RKO (cell line): ENCODE measurements around the gene C11orf86.
A peak's percentile ranks its signal among the peaks of the same experiment; 100 is the strongest.
"Not testable (repeated sequence)": the region's sequence is repeated elsewhere in the genome, so short reads cannot be mapped to it uniquely, and the experiment has no call there.

ENCODE experiments used
- DNase-seq: peaks from one replicate; pipeline ENCODE4 v3.0.0-alpha.2; 2016; ENCODE audit warnings: low spot score

C11orf86 gene

DNA sequence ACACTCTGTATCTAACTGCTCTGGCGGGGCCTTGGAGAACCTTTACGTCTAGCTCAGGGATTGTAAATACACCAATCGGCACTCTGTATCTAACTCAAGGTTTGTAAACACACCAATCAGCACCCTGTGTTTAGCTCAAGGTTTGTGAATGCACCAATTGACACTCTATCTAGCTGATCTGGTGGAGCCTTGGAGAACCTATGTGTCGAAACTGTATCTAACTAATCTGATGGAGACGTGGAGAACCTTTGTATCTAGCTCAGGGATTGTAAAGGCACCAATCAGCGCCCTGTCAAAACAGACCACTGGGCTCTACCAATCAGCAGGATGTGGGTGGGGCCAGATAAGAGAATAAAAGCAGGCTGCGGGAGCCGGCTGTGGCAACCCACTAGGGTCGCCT, 14.3 kb downstream of the C11orf86 start:
- DNase-seq: not testable (repeated sequence)

DNA sequence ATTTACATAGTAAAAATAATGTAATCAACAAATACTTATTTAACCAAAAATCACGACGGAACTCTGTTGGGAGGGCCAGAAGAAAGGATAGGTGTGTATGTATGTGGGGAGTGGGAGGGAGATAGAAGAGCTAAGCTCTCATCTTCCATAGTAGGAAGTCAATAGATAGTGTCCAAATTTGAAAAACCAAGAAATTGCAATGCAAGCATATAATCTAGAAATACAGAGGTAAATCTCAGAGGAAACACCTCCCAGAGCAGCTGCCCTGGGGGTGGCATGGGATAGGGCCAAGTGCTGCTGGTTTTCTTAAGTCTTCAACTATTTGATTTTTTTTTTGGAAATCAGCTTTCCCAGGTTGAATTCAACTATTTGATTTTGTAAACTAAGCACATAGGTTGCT, 16.9 kb downstream of the C11orf86 start:
- DNase-seq: no peak

DNA sequence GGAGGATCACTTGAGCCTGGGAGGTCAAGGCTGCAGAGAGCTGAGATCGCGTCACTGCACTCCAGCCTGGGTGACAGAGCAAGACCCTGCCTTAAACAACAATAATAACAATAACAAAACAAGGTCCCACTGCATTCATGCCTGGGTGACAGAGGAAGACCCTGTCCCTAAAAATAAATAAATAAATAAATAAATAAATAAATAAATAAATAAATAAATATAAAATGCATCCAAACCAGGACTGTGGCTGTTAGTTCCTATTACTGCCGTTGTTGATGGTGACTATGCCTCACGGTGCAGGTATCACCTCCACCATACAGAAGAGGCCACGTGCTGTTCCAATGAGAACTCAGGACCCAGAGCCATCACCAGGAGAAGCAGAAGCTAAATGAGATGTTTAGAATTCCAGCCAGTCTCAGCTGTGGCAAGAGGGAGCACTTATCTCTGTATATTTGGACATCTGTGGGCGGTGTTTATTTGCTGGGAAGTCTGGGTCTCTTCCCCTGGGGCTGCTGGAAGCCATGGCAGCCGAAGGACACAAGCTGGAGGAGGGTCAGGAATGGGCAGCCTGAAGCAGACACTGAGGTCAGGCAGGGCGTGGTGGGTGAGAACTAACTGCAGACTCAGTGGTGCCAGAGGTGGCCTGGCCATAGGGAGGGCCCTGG, 21.6 kb downstream of the C11orf86 start:
- DNase-seq: no peak

DNA sequence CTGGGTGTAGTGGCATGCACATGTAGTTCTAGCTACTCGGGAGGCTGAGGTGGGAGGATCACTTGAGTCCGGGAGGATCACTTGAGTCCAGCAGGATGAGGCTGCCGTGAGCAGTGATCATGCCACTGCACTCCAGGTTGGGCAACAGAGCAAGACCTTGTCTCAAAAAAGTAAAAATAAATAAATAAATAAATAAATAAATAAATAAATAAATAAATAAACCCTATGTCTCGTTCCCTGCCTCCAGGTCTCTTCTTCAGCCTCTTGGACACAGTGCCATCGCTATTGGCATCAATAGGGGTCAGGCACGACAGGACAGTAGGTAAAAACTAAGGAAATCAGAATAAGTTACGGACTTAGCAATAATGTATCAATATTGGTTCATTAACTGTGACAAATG, 24.5 kb downstream of the C11orf86 start:
- DNase-seq: no peak

DNA sequence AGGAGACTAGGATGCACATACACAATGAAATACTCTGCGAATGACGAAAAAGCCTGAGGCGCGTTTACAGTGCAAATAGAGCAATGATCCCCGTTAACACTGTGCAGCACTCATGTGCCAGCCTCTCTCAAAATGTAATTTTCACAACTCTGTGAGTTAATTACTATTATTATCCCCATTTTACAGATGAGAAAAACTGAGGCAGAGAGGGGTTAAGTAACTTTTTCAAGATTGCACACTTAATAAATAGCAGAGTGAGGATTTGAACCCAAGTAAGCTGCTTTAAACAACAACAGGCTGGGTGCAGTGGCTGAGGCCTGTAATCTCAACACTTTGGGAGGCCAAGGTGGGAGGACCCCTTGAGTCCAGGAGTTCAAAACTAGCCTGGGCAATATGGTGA, 26.2 kb downstream of the C11orf86 start:
- no peak for DNase-seq

DNA sequence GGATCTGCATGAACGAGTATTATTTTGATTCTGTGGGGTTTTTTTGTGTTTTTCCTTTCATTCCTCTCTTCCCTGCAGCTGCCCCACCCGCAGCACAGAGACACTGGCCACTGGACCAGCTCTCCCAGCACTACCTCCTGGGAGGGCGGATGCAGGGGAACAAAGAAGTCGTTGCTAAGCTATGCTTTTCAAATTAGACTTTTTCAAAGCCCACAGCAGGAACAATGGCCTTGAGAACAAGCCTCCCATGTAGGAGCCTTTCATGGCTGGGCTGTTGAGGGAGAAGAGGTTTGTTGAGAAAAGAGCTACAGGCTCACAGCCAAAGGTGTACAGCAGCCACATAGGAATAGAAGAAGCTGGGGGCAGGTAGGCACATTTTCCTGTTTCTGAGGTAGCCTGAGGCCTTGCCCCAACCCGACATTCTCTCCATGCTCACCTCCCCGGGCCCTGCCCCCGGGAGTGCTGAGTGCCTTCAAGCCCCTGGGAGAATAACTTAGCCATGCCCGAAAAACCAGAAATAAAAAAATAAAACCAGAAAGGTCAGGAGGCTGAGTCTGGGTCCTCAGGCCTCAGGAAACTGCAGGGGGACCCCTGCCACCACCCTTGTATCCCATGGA, 27.3 kb downstream of the C11orf86 start:
- no peak for DNase-seq

DNA sequence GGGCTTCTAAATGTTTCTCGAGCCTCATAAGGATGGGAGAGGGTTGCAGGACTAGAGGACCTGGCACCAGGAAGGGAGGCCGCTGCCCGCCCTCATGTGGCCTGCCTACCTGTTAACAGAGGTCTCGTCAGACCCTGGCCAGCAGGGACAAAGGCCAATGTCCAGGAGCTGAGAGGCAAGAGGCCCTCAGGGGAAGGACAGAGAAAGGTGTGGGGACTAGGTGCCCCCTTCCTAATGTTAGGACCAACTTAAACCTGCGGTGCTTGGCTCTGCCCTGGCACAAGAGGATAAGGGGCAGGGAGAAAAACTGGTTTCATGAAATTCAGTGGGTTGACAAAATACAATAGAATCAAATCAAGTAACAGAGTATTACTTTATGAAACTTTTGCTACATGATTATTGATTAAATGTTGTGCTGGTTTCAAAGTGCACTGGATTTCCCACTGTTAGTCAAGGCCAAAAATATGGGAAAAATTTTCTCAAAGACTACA, 27.9 kb downstream of the C11orf86 start:
- no peak for DNase-seq

DNA sequence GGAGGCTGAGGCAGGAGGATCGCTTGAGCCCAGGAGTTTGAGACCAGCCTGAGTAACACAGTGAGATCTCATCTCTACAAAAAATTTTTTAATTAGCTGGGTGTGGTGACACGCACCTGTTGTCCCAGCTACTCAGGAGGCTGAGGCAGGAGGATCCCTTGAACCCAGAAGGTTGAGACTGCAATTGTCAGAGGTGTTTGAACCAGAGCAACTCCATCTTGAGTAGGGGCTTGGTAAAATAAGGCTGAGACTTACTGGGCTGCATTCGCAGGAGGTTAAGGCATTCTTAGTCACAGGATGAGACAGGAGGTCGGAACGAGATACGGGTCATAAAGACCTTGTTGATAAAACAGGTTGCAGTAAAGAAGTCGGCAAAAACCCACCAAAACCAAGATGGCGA, 30.1 kb downstream of the C11orf86 start:
- not testable (repeated sequence) for DNase-seq

DNA sequence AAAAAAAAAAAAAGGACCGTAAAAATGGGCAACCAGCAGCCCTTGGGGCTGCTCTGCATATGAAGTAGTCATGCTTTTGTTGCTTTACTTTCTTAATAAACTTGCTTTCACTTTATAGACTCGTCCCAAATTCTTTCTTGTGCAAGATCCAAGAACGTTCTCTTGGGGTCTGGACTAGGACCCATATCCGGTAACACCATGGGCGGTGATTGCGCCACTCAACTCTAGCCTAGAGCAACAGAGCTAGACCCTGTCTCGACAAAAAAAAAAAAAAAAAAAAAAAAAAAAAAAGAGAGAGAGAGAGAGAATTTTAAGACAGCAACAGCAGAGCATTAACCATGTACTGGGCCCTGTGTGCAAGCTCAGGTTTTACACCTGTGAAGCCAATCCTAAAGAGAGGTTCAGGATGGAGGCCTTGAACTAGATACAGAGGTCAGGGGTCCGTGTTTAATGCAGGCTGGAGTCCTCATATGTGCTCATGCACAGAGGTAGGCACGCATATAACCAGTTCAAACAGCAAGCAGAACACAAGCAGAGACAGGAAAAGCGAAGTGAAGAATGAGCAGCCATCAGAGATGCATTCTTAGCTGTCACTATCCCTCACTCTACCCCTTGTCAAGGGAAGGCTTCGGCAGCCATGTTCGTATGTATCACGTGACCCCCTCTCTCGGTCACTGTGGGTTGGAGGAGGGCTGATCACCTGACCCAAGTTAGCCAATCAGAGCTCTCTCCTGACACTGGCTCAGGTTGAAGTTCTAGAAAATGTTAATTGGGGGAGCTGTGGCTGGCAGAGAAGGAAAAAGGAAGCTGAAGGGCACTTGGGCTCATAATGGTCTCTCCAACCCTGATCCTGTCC, 31.2 kb downstream of the C11orf86 start:
- DNase-seq: peak; percentile 37

DNA sequence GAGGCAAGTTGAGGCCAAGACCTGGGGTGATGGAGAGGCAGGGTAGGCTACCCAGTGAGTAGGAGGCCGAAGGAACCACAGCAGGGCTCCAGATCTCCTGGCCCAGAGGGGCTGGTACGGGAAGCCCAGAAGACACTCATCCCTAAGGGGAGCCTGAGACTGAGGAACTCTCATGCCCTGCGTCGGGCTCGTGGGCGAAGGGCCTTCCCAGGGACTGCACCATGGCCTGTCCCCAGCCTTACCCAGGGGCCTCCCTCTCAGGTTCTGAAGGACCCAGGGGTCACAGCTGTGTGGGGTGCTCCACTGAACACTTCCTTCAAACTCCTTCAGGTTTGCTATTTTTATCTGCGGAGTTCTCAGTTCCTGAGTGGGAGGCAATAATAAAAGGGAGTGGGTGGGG, 32.0 kb downstream of the C11orf86 start:
- no peak for DNase-seq

DNA sequence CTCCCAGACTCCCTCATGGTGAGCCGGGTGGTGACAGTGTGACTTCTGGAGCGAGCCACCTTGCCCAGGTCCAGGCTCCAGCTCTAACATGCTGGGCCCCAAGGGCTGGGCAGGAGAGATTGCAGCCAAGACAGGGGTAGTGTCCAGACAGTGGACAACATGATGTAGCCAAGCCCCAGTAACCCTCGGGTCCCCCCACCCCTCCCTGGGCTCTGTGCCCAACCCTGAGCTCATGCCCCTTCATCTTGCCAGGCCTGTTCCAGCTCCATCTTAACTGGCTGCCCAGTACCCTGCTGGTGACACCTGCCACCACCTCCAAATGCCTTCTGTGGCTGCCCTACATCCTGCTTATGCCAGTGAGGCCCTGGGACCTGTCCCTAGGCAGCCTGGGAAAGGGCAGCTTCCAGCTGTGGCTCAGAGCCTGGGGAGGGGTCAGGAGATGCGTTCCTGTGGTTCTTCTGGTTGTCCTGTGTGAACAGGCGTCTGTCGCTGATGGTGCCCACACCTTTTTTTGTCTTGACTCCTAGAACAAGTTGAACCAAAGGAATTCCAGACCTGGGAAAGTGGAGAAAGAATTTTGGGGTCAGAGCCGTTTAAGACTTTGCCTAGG, 35.3 kb downstream of the C11orf86 start:
- DNase-seq: no peak

DNA sequence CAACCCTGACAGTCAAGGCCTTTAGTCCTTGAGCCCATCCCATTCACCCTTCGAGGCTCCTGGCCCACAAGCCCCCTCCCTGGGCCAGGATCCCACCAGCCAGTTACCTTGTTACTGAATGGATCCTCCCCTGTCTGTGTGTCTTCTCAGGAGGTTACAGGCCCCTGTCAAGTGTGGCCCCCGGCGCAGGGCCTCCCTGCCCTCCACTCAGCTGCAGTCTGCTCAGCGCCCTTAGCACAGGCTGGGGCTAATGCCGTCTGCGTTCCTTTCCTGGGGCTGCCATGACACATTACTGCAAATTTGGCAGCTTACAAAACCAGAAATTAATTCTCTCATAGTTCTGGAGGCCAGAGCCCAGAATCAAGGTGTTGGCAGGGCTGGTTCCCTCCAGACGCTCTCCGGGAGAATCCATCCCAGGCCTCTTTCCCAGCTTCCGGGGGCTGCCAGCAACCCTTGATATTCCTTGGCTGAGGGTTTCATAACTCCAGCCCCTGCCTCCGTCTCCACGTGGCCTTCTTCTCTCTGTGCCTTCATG, 38.5 kb downstream of the C11orf86 start:
- no peak for DNase-seq

DNA sequence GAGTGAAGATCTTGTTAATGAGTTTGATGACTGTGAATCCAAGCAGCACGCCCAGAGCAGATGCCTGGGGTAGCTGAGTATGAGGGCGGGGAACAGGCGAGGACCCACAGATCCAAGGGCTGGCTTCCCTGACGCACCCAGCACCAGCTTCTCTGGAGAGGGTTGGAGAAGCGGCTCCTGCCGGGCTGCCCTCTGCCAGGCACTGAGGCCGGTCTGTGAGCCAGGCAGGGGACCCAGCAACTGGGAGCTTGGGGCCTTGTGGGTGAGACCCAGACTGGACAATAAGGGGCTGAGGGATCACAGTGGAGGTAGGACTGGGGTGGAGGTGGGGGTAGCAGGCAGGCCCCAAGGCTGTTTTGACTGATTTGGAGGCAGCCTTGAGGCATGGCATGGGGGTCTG, 39.2 kb downstream of the C11orf86 start:
- DNase-seq: no peak

DNA sequence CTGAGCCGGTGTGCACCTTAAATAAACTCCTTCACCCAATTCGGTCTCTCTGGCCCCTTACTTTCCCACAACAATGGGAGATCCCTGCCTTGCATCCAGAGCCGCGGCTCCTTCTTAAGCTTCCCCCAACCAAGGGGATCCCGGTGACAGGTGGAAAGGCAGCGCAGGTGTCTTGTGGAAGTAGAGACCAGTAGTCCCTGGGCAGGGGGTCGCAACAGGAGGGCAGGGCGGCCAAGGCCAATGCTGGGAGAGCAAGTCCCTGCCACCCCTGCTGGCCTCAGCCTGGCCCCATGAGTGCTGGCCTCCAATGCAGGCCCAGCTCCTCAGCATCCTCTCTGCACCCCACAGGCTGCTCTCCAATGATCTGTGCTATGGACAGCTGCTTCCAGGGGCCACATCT, 39.9 kb downstream of the C11orf86 start:
- DNase-seq: no peak

DNA sequence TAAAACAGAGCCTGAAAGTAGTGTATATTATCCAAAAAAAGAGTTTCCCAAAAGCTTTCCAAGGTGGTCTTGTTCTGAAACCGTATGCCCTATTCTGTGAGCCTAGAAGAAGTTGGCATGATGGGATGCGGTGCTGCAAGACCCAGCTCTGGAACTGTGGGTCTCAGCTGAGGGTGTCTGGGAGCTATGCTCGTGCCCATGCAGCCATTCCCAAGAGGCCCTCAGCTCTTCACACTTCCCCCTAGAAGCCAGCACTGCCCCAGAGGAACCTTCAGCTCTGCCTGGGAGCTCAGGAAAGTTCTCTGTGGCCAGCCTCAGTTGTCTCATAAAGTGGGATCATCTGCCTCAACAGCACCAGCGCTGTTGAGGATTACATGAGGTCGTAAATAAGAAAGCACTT, 41.4 kb downstream of the C11orf86 start:
- DNase-seq: no peak

DNA sequence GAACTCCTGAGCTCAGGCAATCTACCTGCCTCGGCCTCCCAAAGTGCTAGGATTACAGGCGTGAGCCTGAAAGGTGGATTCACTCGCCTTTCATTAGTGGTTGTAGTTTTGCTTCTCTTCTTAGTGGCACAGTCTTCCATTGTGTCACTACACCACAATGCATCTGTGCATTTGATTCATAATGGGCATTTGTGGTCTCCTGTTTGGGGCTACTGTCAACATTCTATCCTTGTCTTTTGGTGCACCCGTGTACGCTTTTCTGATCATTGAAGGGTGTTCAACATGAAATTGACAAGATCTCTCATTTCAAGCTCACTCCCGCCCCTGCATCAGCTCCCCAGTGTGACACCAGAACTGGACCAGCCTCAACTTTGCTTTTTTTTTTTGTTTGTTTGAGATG, 45.8 kb downstream of the C11orf86 start:
- DNase-seq: no peak

DNA sequence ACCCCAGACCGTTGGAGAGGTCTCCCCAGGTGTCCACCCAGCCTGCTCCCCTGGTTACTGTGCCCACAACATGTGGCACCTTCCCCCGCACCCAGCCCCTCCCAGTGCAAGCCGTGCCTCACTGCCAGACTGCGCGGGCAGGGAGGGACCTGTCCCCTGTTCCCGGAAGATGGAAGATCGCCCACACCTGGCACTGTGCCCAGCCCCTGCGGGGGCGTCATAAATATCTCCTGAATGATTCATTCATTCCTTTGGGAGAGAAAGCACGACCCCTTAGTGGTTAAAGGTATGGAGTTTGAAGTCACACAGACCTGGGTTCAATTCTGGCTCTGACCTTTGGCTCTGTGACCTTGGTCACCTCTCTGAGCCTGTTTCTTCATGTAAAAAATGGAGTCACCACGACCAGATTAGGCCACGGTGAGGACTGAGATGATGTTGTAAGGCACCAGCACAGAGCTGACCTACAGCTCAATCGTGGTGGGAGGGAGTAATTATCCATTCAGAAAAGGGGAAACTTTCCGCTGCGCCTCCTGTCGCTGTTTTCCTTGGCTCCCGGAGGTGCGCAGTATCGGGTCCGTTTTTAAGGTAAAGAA, 47.3 kb downstream of the C11orf86 start:
- DNase-seq: peak; percentile 38

DNA sequence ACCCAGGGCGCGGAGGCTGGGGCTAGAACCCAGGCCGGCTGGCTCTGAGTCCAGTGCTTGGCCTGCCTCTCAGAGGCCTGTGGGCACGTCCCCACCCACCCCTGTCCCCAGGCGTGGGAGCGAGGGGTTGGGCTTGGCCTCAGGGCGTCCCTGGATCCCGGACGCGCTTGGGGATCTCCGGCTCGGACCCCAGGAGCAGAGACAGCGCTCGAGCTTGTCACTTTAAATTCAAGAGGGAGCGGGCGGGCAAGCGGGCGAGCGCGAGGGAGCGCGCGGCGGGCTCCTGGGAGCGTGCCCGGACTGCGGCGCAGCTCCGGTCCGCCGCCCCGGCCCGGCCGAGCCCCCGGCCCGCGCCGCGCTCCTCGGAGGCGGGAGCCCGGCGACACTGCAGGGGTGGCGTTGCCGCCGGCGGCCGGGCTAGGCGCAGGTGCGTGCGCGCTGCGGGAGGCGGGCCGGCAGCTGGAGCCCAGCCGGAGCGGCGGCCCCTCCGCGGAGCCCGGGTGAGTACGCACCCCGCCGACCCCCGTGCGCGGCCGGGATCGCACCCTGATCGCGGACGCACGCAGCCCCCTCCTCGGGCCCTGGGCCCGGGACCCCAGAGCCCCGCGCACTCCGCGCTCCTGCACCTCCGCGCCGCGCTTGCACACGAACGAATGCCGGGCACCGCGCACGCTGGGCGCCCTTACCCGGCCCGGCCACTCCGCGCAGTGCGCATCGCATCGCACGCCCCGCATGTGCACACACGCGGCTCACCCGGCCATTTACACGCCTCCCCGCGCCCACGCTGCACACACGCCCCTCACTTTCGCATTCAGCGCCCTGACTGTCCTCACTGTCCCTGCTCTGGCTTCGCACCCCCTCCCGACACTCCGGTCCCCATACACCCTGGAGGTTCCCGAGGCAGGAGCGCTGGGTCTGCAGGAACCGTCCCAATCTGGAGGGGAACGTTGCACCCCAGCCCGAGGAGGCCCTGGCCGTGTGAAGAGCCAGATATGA, 48.2 kb downstream of the C11orf86 start, which contains the start of gene SYT12:
Gene SYT12, plus strand, starts transcription at position 174 of the 996 bp plus-strand sequence. CDS start 7,011 bp downstream, outside the sequence.
- no peak for DNase-seq

DNA sequence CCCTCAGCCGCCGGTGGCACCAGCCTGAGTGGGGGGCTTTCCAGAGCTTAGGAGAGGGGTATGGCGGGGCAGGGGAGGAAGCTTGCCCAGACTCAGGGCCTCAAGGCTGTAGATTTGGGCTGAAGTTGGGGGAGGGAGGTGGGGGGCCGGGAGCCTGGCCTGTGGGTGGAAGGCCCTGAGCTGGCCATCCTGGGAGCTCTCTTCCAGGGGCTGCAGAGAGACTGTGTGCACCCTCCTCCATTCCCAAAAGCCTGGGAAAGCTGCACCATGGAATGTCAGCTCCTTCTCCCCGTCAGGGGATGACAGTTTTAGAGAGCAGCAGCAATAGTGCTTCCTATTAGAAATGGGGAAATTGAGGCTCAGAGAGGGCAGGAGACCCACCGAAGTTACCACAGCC, 48.9 kb downstream of the C11orf86 start:
- DNase-seq: no peak

DNA sequence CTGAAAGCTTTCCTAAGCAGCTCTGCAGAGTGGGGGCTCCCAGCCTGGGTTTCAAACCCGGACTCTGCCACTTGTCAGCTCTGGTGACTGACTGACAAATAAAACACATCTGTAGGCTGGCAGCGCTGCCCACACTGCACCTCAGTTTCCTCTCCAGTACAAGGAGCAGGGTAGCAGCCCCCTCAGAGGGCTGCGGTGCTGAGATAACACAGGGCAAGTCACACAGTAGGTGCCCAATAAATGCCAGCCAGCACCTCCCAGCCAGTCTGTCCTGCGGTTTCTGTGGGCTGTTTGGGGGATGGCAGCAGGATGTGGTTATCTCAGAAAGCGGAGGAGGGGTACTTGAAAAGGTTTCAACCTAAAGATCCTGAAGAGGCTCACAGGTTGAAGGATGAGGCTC, 49.3 kb downstream of the C11orf86 start:
- DNase-seq: no peak

DNA sequence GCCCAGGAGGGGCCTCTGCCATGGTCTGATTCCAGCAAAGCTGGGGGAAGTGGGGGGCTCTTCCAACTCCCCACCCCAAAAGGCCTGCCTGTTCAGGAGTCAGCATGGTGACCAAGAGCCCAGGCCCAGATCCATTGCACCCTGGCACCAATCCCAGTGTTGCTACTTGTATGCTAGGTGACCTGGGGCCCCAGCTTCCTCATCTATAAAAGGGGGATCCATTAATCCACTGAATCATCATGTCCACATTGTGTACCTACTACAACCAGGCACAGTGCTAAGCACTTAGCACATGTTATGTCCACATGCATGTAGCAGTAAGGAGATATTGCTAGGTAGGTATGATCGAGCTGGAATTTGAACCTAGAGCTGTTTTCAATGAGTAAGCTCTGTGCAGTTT, 49.9 kb downstream of the C11orf86 start:
- DNase-seq: no peak
